Kidney (tissue), 14 donors: ENCODE measurements around the gene STAMBPL1. TPM values are rescaled to one million over a fixed set of nuclear protein-coding genes. Genes with fewer than 3 reads are reported as not detected.
"Not testable (repeated sequence)": the region's sequence is repeated elsewhere in the genome, so short reads cannot be mapped to it uniquely, and the experiment has no call there.

Experiments
- DNase-seq, 5 donors: peaks; one replicate each; pipeline ENCODE4 v3.0.0-alpha.2; 2013 to 2020
- FAIRE-seq: peaks from 2 replicates; lab custom pipeline; 2012; peaks lifted over from hg19 to GRCh38; lab: Jason Lieb, UNC
- H3K27ac ChIP-seq, 2 donors: one replicate each; pipeline ENCODE4 v1.7.0; 2013; ENCODE audit warnings: low read depth in 2 of 2, low read length in 2 of 2, inconsistent platforms in 1 of 2
- H3K27me3 ChIP-seq: one replicate; pipeline ENCODE4 v1.7.1; 2013; ENCODE audit warnings: low read length, inconsistent platforms; ENCODE audit not compliant: control insufficient read depth, insufficient read depth
- H3K36me3 ChIP-seq, 3 donors: one replicate each; pipeline versions ENCODE4 v1.7.0 to v1.7.1; 2013; ENCODE audit warnings: low read length in 3 of 3, control low read depth in 1 of 3, inconsistent platforms in 1 of 3; ENCODE audit not compliant: insufficient read depth in 3 of 3, control insufficient read depth in 2 of 3
- H3K4me1 ChIP-seq, 3 donors: one replicate each; pipeline versions ENCODE4 v1.7.0 to v1.7.1; 2013; ENCODE audit warnings: low read length in 3 of 3, inconsistent platforms in 1 of 3, low read depth in 1 of 3; ENCODE audit not compliant: control insufficient read depth in 2 of 3, insufficient read depth in 2 of 3
- H3K4me3 ChIP-seq, 3 donors: one replicate each; pipeline versions ENCODE4 v1.7.0 to v1.8.1; 2013; ENCODE audit warnings: low read length in 3 of 3, control low read depth in 1 of 3, inconsistent platforms in 1 of 3
- H3K9ac ChIP-seq, 3 donors: one replicate each; pipeline versions ENCODE4 v1.7.0 to v1.7.1; 2013; ENCODE audit warnings: low read length in 3 of 3, control low read depth in 1 of 3, inconsistent platforms in 1 of 3
- H3K9me3 ChIP-seq, 3 donors: one replicate each; pipeline versions ENCODE4 v1.7.0 to v1.7.1; 2013; ENCODE audit warnings: low read length in 3 of 3, control low read depth in 1 of 3, inconsistent platforms in 1 of 3; ENCODE audit not compliant: control insufficient read depth in 2 of 3, insufficient read depth in 1 of 3
- CTCF ChIP-seq: IDR thresholded peaks from 3 replicates; pipeline ENCODE4 v1.5.1; 2012; ENCODE audit warnings: mild to moderate bottlenecking, moderate library complexity, borderline replicate concordance; ENCODE audit not compliant: insufficient read depth; ENCODE audit errors: extremely low read depth
- intact Hi-C: fragments of 100-400 bp; cut with DNase I; formaldehyde crosslinking; loops from one replicate; pipeline ENCODE4 v1.11.1; 2022
- polyA plus RNA-seq: library from polyadenylated mRNA; stranded (reverse); fragments of 350-450 nt; fragmentation: Illumina TruSeq; extraction: RNeasy Lipid Tissue Mini Kit (QIAGEN cat#74804); gene quantifications from one replicate; pipeline ENCODE4 v1.2.3, GENCODE V29; 2014; ENCODE audit warnings: low read depth, low replicate concordance; ENCODE audit not compliant: insufficient read depth
- total RNA-seq: library from RNA; stranded (reverse); fragmentation: NEBNext Ultra II Directional; extraction: Animal tissue kit (Norgen Biotek cat#: 25700); gene quantifications from one replicate; pipeline ENCODE4 v1.2.1, GENCODE V29; 2021
- donor health status: control.
- donor health status: control.
- donor health status: control.
- donor health status: control.
- donor health status: control.
- donor health status: DM: yes; HTN: yes; CAD: no.
- donor health status: Normal renal cell carcinoma (clear cell type).

STAMBPL1 gene
- total and polyA plus RNA-seq, 2 donors from 2014 or later: 3.0 to 6.9 TPM

GRCh38 chr10:88927416-88927690, 47.3 kb downstream of the STAMBPL1 start:
- H3K27ac ChIP-seq: no peak overlapping the region

GRCh38 chr10:88928254-88928653, 48.2 kb downstream of the STAMBPL1 start:
- H3K4me3 ChIP-seq: no peak overlapping the region
- no peak overlapping the region for H3K9ac ChIP-seq
- intact Hi-C loops: no loop called here
- FAIRE-seq (no peak), DNase-seq (no peak)
- H3K4me1 ChIP-seq: peaks cover 0 to 2% (median 0%) of the 10 kb centered on the region in 3 donors
- no peaks in the 10 kb centered on the region for H3K9me3 ChIP-seq
- TF ChIP-seq CTCF: no peak
- no peaks in the 10 kb centered on the region for H3K27me3 ChIP-seq
- no peaks in the 10 kb centered on the region for H3K36me3 ChIP-seq
- no peak overlapping the region for H3K27ac ChIP-seq

More at GRCh38 chr10:88927416-88927690, 47.3 kb downstream of the STAMBPL1 start:
- peaks cover 0 to under 1% (median 0%) of the 10 kb centered on the region in 3 donors for H3K4me1 ChIP-seq
- no peak overlapping the region for H3K9ac ChIP-seq
- no peak for TF ChIP-seq CTCF
- FAIRE-seq: no peak
- no peak overlapping the region for H3K4me3 ChIP-seq
- H3K27me3 ChIP-seq: no peaks in the 10 kb centered on the region
- H3K36me3 ChIP-seq: no peaks in the 10 kb centered on the region
- H3K9me3 ChIP-seq: no peaks in the 10 kb centered on the region
- intact Hi-C loops: no loop called here
- no peak for DNase-seq

- no peak for DNase-seq
- intact Hi-C loops: loop anchor here (5.0 kb wide), 1 partner anchor 99 kb away; no protein-coding TSS in a partner anchor
- Histone ChIP-seq H3K4me3 (no peak overlapping the region), H3K36me3 (no peaks in the 10 kb centered on the region), H3K9ac (no peak overlapping the region), H3K4me1 (peaks cover 0 to 11% (median 8%) of the 10 kb centered on the region in 3 donors), H3K27me3 (no peaks in the 10 kb centered on the region), H3K9me3 (no peaks in the 10 kb centered on the region), H3K27ac (no peak overlapping the region)
- no peak for FAIRE-seq
- TF ChIP-seq CTCF: no peak
Measured at GRCh38 chr10:88931548-88931947, 51.5 kb downstream of the STAMBPL1 start.

GRCh38 chr10:88932029-88932428, 52.0 kb downstream of the STAMBPL1 start:
- H3K9me3 ChIP-seq, H3K27ac ChIP-seq, H3K4me3 ChIP-seq, H3K36me3 ChIP-seq, DNase-seq, H3K9ac ChIP-seq, H3K27me3 ChIP-seq, FAIRE-seq: not testable (repeated sequence)
- peaks cover 0 to 11% (median 8%) of the 10 kb centered on the region in 3 donors for H3K4me1 ChIP-seq
- intact Hi-C loops: loop anchor here (5.0 kb wide), 1 partner anchor 100 kb away; no protein-coding TSS in a partner anchor
